Measurements from ENCODE around the gene TGFBR1. TPM values are rescaled to one million over a fixed set of nuclear protein-coding genes. Genes with fewer than 3 reads are reported as not detected.

The TGFBR1 gene
- total RNA-seq, 2 donors from 2014 or later: 10.5 to 18.7 TPM

DNA sequence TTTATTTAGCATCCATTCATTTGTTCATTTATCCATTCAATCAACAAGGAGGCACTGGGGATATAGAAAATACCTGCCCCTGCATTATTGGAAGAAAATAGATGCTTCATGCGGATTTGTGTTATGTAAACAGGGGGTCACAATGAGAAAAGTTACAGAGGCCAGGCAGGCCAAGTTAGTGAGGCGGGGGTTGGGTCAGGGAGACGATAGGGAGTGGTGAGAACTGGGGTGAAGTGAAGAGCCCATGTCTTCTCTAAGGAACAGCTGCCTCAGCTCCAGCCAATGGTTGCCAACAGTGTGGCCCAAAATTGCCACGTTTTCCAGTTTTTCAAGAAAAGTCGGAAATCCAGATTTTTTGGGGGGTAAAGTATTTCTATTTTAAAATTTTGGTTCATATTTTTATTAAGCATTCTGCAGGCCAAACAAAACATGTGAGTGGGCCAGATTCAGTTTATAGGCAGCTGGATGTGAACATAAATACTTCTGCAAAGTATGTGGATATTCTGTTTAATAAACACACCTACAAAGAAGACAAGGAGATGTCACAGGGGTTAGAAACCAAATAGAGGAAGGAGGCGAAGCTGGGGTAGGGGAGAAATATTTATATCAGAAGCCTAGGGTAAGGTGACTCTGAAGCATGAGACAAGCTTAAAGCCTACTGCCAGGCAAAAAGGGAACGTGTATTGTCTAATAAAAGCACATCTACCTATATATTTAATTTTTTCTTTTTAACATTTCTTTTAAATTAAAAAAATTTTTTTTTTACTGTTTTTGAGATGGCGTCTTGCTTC, 72.9 kb downstream of the TGFBR1 start:
- peaks cover 9% of the 10 kb centered on the region for H3K4me1 ChIP-seq
- intact Hi-C loops (cut with DNase I): no loop called here
- DNase-seq (no peak), ATAC-seq (no peak)
- TF ChIP-seq, protein P1, sequence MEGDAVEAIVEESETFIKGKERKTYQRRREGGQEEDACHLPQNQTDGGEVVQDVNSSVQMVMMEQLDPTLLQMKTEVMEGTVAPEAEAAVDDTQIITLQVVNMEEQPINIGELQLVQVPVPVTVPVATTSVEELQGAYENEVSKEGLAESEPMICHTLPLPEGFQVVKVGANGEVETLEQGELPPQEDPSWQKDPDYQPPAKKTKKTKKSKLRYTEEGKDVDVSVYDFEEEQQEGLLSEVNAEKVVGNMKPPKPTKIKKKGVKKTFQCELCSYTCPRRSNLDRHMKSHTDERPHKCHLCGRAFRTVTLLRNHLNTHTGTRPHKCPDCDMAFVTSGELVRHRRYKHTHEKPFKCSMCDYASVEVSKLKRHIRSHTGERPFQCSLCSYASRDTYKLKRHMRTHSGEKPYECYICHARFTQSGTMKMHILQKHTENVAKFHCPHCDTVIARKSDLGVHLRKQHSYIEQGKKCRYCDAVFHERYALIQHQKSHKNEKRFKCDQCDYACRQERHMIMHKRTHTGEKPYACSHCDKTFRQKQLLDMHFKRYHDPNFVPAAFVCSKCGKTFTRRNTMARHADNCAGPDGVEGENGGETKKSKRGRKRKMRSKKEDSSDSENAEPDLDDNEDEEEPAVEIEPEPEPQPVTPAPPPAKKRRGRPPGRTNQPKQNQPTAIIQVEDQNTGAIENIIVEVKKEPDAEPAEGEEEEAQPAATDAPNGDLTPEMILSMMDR (IDR thresholded peaks at IDR 0.05): no peak
- no peak for TF ChIP-seq POLR2A (IDR thresholded peaks at IDR 0.05)
- no peak overlapping the region for H3K4me3 ChIP-seq
- H3K36me3 ChIP-seq (replicated peaks in 1 of 2; ENCODE audit: insufficient read depth in 1 of 2, low read depth in 2 of 2): no peaks in the 10 kb centered on the region
- no peak overlapping the region for H3K27ac ChIP-seq
- no peaks in the 10 kb centered on the region for H3K27me3 ChIP-seq
- H3K9me3 ChIP-seq: no peaks in the 10 kb centered on the region
- 81 to 85% methylated on average over 8 of the region's 8 CpGs for WGBS, 2 donors

DNA sequence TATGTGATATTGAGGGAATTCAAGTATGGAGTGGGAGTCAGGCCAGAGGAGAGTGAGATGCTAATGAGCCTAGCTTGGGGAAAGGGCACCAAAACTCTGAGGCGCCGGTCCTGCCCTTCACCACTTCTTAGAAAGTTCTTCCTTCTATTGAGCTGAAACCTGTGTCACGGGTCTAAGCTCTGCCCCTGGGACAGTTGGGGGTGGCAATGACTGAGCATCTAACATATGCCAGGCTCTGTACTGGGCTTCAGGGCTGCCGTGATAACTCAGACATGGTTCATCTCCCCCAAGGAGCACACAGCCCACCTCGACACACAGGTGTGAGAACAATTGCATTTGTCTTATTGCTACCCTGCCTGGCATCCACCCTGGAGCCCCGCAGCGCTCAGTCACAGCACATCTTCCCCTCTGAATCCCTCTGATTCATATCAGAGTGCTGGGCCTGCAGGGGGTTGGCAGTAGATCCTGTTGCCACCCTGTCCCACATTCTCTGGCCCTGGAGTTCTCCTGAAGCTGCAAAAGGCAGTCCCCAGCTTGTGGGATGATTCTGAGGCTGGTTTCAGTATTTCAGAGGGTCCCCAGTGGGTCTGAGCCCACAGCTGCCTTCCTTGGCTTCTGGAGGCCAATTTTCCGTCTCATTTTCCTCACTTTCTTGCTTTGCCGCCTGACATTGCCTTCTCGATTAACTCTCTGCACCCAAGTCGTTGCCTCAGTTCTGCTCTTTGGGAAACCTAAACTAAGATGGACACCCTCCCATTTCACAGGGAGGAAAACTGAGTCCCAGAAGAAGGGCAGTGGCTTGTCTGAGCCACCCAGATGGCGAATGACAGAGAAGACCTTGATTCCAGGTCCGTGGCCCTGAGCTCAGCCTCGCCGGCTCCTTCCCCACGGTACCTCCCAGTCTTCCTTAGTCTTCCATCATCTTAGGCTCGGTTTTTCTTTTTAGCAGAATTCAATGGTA, 74.3 kb downstream of the TGFBR1 start:
- intact Hi-C loops (cut with DNase I): no loop called here

DNA sequence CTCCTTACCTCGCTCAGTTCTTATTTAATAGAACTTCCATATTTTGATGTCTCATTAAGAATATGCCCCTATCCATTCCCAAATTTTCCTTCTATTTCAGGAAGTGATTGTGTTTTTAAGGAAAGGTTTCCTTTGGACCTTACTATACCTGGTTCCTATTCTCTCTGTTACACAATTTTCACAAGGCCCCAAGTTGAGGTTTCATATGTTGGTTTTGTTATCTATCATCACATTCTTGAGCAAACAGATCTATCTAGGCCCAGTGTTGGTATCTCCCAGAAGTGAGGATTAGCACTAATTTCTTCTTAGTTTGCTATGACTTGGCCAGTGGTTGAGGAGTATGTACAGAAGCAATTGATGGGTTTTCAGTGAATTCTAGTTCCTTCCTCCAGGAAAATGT, 75.3 kb downstream of the TGFBR1 start:
- no peak for TF ChIP-seq POLR2A (IDR thresholded peaks at IDR 0.05)
- TF ChIP-seq, protein P1 (IDR thresholded peaks at IDR 0.05): no peak
- DNase-seq (no peak), ATAC-seq (no peak)
- H3K9me3 ChIP-seq: no peaks in the 10 kb centered on the region
- intact Hi-C loops (cut with DNase I): no loop called here
- H3K36me3 ChIP-seq (replicated peaks in 1 of 2; ENCODE audit: insufficient read depth in 1 of 2, low read depth in 2 of 2): no peaks in the 10 kb centered on the region
- H3K27me3 ChIP-seq: no peaks in the 10 kb centered on the region
- H3K4me3 ChIP-seq: no peak overlapping the region
- H3K4me1 ChIP-seq: peaks cover 16% of the 10 kb centered on the region
- 88 to 90% methylated on average over 1 of the region's 1 CpG for WGBS, 2 donors
- no peak overlapping the region for H3K27ac ChIP-seq

More for the DNA sequence above, 74.3 kb downstream of the TGFBR1 start:
- H3K27ac ChIP-seq: no peak overlapping the region
- DNase-seq: no peak
- no peak overlapping the region for H3K4me3 ChIP-seq
- WGBS, 2 donors: 84 to 85% methylated on average over 14 to 17 of the region's 17 CpGs
- no peaks in the 10 kb centered on the region for H3K27me3 ChIP-seq
- no peak for TF ChIP-seq POLR2A (IDR thresholded peaks at IDR 0.05)
- TF ChIP-seq, protein P1 (IDR thresholded peaks at IDR 0.05): no peak
- ATAC-seq: no peak
- no peaks in the 10 kb centered on the region for H3K36me3 ChIP-seq (replicated peaks in 1 of 2; ENCODE audit: insufficient read depth in 1 of 2, low read depth in 2 of 2)
- H3K4me1 ChIP-seq: peaks cover 8% of the 10 kb centered on the region
- H3K9me3 ChIP-seq: no peaks in the 10 kb centered on the region

DNA sequence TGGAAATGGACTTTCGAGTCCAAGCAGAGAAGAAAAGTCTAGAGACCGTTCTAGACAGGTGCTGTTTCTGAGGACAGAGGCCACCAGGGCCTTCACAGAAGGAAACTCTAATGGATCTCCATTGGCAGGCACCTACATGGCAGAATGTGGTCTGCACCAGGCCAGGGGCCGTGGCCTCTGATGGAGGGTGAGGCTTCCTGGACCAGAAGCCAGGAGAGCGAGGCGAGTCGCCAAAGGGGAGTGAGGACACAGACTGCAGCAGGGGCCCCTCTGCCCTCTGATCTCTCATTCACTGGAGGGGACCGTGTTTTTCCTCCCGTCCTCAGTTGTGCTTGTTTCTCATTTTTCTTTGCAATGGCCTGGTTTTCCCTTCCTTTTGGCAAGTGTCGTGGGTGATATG, 75.7 kb downstream of the TGFBR1 start:
- H3K4me3 ChIP-seq: no peak overlapping the region
- peaks cover 16% of the 10 kb centered on the region for H3K4me1 ChIP-seq
- TF ChIP-seq, protein P1 (IDR thresholded peaks at IDR 0.05): no peak
- TF ChIP-seq POLR2A (IDR thresholded peaks at IDR 0.05): no peak
- ATAC-seq (no peak), DNase-seq (no peak)
- no peaks in the 10 kb centered on the region for H3K36me3 ChIP-seq (replicated peaks in 1 of 2; ENCODE audit: insufficient read depth in 1 of 2, low read depth in 2 of 2)
- 82 to 89% methylated on average over 7 to 9 of the region's 9 CpGs for WGBS, 2 donors
- intact Hi-C loops (cut with DNase I): no loop called here
- no peaks in the 10 kb centered on the region for H3K27me3 ChIP-seq
- H3K27ac ChIP-seq: no peak overlapping the region
- H3K9me3 ChIP-seq: no peaks in the 10 kb centered on the region

All from body of pancreas (tissue), 4 donors.